ENCODE results near the gene ADARB1.
"Not testable (repeated sequence)": the region's sequence is repeated elsewhere in the genome, so short reads cannot be mapped to it uniquely, and the experiment has no call there.

The ADARB1 gene

GRCh38 chr21:45135868-45136267, 61.5 kb downstream of the ADARB1 start:
- no peak for DNase-seq (ENCODE audit: low read depth)

GRCh38 chr21:45136500-45136899, 62.1 kb downstream of the ADARB1 start:
- DNase-seq (ENCODE audit: low read depth), result no peak

GRCh38 chr21:45136927-45137611, 62.7 kb downstream of the ADARB1 start:
- peak; percentile 69 for DNase-seq (ENCODE audit: low read depth)

GRCh38 chr21:45137612-45137937, 63.2 kb downstream of the ADARB1 start:
- no peak for DNase-seq (ENCODE audit: low read depth)

DNA sequence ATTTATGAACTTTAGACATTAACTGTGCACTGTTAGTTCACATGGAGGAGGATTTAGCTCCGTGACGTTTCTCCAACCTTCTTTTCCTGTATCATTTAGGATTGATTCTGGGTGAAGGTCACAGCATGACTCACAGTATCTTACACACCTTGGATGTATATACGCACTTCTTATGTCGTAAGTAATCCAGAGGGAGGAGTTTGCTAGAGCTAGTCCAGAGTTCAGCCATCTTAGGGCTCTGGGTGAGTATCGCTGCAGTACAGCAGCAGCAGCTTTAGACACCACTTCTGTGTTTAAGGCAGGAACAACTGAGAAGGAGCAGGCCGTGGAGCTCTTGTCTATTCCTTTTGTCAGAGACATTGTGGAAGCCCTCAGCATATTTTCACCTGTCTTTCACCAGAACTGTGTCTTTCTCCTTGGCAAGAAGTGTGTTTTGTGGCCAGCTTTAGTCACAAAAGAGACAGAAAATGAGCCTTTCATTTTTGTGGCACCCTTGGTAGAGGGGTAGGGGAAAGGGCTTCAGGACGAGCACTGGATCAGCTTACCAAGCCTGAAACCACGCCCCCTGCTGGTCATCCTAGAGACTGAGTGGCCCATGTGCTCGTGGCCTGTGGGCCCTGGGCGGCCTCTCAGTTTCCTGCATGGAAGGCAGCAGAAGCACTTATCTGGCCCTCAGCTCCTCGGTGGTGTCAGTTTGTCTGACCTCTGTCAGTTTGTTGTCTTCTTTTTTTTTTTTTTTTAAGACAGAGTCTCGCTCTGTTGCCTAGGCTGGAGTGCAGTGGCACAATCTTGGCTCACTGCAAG, 64.0 kb downstream of the ADARB1 start:
- DNase-seq (ENCODE audit: low read depth), result no peak

DNA sequence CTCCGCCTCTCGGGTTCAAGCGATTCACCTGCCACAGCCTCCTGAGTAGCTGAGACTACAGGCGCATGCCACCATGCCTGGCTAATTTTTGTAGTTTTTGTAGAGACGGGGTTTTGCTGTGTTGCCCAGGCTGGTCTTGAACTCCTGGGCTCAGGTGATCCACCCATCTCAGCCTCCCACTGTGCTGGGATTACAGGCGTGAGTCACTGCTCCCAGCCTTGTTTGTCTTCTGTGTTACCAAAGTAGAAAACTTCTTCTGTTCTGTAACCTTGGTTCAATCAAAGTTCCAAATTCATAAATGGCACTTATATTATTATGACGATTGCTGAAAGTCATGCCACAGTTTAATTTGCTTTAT, 64.6 kb downstream of the ADARB1 start:
- DNase-seq (ENCODE audit: low read depth), result not testable (repeated sequence)

DNA sequence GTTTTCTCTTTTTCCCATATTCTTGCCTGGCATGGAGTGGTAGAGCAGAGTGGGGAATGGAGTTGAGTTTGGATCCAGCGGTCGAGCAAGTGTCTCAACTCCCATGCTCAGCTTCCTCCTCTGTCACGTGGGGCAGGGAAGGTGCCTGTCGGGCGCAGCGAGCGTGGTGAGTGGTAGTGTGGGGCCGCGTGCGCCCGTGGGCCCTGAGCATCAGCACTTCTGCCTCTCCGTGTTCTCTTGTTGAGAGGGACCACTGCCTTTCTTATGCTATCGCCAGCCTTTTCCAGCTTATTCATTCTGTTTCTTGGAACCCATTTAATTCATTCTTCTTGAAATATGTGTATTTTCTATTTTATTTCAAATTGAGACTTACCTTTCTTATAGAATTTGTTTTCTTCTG, 65.1 kb downstream of the ADARB1 start:
- DNase-seq (ENCODE audit: low read depth), result no peak

DNA sequence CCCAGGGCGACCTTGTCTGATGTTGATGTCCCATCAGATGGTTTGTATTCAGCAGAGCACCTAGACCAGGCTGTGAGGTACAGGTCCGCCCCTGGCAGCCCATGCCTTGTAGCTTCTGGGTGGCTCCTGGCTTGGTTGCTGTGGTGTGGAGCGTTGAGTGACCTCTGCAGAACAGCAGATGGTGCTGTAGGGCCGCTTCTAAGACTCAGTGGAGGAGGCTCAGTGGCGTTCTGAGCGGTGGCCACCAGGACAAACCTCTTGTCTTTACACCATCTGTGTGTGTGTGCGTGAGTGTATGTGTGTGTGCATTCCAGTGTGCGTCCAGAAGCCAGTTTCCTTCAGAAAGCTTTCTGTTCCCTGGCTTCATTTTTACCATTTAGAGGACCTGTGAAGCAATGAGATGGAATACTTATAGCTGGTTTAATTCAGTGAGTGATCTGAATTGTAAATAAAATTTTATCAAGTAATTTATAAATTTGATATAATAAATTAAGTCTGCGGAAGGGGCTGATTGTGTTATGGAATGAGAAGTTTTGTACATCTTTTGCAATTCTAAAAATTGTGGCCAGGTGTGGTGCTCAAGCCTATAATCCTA, 66.1 kb downstream of the ADARB1 start:
- DNase-seq (ENCODE audit: low read depth), result peak; percentile 77

GRCh38 chr21:45140944-45141343, 66.6 kb downstream of the ADARB1 start:
- DNase-seq (ENCODE audit: low read depth), result not testable (repeated sequence)

DNA sequence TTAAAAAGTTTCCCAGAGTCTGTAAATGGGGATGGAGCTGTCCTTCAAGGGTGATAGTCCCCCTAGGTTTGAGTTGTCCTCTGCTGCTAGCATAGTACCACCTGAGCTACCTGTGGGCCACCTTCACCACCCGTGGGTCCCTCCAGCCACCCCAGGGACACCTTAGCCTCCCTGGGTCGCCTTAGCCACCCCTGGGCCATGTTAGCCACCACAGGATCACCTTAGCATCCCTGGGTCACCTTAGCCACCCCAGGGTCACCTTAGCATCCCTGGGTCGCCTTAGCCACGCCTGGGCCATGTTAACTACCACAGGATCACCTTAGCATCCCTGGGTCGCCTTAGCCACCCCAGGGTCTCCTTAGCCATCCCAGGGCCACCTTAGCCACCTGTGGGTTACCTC, 67.1 kb downstream of the ADARB1 start:
- DNase-seq (ENCODE audit: low read depth), result no peak

- peak; percentile 52 for DNase-seq (ENCODE audit: low read depth)
These were observed 68.3 kb downstream of the ADARB1 start for GRCh38 chr21:45142469-45143308.

DNA sequence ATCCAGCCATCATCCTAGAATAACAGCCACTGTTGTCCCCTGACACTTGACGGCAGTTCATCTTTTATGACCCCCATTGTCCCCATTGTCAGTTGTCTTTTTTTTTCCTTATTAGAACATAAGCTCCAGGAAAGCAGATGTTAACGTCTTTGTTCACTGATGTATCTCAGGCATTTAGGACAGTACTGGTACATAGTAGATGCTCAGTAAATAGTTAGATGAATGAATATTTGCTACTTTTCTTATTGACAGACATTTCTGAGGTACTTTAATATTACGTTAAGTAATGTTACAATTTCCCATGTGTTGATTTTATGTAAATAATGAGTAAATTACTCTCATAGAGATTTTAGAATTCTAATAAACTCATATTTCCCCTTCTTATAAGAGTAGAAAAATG, 69.5 kb downstream of the ADARB1 start:
- no peak for DNase-seq (ENCODE audit: low read depth)

DNA sequence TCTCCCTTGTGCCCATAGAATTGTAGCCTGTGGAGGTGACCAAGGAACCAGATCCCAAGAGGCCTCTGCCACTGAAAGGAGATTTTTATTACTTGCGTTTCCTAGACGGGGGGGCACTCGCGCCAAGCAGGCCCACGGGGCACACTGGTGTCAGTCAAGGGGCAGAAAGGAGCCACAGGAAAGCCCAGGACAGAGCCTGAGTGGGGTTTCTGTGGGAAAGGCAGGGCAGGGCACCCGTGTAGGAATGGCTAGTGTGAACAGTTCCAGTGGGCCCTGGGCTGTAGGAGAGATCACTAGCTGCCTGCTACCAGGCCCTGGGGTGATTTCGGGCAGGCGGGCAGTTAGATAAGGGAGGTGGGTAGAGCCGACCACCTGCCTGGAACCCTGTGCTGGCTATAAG, 70.8 kb downstream of the ADARB1 start:
- DNase-seq (ENCODE audit: low read depth), result no peak

GRCh38 chr21:45145846-45146245, 71.5 kb downstream of the ADARB1 start:
- not testable (repeated sequence) for DNase-seq (ENCODE audit: low read depth)

- DNase-seq (ENCODE audit: low read depth), result no peak
These were observed 71.9 kb downstream of the ADARB1 start for GRCh38 chr21:45146306-45146705.

GRCh38 chr21:45146801-45147200, 72.4 kb downstream of the ADARB1 start:
- DNase-seq (ENCODE audit: low read depth), result no peak

DNA sequence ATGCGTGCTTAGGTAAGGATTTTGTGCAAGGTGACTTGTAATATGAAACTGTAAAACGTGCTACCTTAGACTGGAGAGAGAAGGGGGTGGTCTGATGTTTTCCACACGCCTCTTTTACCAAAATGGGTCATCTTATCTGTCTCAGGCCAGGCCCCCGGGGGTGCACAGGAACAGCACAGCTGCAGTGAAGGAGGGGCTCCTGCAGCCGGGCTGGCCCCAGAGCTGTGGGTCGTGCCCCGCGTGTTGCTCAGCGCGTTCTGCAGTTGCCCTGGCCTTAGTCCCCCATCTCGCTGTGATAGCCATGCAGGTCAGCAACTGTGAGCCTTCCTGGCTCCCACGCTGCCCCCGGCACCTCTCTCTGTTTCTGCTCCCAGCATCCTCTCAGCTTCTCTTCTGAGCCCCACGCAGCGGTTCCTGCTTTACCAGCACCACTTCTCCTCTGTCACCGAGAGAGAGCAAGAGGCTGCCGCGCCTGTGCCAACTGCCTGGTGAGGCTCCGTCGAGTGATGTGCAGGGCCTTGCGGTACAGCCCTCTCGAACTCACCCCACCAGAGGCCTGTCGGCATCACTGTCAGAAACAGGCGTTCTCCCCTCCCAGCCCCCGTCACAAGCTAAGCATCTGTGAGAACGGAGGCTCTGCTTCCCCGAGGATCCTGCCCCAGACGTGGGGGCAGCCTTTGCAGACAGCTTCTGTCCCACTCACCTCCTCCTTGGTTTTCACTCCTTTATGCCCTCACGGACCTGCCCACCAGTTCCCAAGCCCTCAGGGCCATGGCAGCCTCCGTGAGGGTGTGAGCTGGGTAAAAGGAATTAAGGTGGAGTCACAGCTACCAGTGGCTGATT, 73.3 kb downstream of the ADARB1 start:
- DNase-seq (ENCODE audit: low read depth), result no peak

GRCh38 chr21:45148316-45148990, 74.1 kb downstream of the ADARB1 start:
- no peak for DNase-seq (ENCODE audit: low read depth)

DNA sequence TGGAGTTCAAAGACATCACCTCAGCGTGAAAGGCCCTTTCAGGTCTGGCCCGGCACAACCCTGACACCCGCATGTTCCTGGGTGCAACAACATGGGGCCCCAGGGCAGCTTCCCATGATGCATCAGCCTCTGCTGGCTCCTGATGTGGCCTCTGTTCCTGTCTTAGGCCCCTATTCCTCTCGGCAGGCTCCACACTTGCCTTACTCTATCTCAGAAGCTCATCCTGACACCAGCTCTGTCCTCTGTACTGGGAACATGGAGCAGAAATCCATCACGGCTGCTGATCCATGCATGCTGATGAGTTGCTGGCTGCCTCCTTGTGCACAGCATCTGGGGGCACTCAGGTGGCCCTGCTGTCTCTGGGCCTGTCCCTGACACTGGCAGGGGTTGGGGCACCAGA, 74.6 kb downstream of the ADARB1 start:
- DNase-seq (ENCODE audit: low read depth), result no peak

GRCh38 chr21:45150638-45151131, 76.3 kb downstream of the ADARB1 start:
- no peak for DNase-seq (ENCODE audit: low read depth)
